Upper lobe of left lung (tissue), 4 donors: Measurements from ENCODE around the gene PPM1D.

Source experiments
- POLR2AphosphoS5 ChIP-seq, 2 donors: sonication (generic); formaldehyde crosslinking; IDR thresholded peaks; one replicate each; pipeline ENCODE4 v1.5.1; 2017; ENCODE audit warnings: antibody characterized with exemption in 2 of 2
- TF ChIP-seq, protein P1 (sequence below), 6 experiments: fragments of 450-650 bp in 4 of 6; fragments of 200-600 bp in 2 of 6; sonication (generic) in 2 of 6; IDR thresholded peaks; one replicate each; pipeline ENCODE4 v1.5.1; 2016 to 2019; ENCODE audit warnings: antibody characterized with exemption in 6 of 6

DNA sequence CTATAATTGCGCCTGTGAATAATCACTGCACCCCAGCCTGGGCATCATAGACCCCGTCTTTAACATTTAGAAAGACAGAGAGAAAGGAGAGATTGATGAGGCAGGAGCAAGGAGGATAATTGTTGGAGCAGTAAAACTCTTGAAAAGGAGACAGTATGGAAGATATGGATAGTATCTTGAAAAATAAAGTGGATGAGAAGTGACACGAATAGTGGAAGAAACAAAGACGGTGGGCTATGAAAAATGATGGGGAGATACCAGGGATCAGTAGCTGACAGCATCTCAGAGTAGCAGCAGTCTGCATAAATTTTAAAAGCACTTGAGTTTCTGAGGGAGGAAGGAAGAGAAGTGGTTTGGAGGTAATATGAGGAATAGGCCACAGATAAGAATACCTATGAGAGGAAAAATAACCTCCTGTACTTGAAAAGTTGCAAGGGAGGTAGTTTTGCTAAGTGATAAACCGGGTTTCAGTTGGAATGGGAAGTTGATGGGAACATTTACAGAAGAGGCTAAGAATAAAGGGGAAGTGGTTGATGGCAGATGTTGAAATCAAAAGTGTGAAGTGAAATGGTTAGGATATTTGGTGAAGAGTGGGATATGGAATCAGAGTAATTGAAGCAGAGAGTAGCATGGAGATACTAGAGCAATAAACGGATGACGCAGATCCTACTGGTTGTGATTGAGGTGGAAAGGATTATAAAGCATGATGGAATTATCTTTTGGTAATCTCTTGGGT lies 1.8 kb upstream of the PPM1D start:
- TF ChIP-seq, protein P1, sequence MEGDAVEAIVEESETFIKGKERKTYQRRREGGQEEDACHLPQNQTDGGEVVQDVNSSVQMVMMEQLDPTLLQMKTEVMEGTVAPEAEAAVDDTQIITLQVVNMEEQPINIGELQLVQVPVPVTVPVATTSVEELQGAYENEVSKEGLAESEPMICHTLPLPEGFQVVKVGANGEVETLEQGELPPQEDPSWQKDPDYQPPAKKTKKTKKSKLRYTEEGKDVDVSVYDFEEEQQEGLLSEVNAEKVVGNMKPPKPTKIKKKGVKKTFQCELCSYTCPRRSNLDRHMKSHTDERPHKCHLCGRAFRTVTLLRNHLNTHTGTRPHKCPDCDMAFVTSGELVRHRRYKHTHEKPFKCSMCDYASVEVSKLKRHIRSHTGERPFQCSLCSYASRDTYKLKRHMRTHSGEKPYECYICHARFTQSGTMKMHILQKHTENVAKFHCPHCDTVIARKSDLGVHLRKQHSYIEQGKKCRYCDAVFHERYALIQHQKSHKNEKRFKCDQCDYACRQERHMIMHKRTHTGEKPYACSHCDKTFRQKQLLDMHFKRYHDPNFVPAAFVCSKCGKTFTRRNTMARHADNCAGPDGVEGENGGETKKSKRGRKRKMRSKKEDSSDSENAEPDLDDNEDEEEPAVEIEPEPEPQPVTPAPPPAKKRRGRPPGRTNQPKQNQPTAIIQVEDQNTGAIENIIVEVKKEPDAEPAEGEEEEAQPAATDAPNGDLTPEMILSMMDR (IDR thresholded peaks at IDR 0.05): no peak
- TF ChIP-seq POLR2AphosphoS5 (IDR thresholded peaks at IDR 0.05): no peak
